K562 (cell line): ENCODE measurements around the gene SKIC8. TPM values are rescaled to one million over a fixed set of nuclear protein-coding genes. Genes with fewer than 3 reads are reported as not detected.

ENCODE experiments used
- ATAC-seq: fragments of 200-7000 bp; cut with Tn5 transposase; 3 replicates; pipeline ENCODE4 v1.9.1; 2020; ENCODE audit warnings: moderate library complexity
- BruUV-seq: library from RNA; stranded (reverse); fragments of 400-500 nt; replicated peaks from 2 replicates; lab custom pipeline; 2021; lab: Mats Ljungman, UMichigan
- CTCF ChIA-PET: fragments of 300-600 bp; formaldehyde crosslinking; extraction: SDS; loops from one replicate; lab custom pipeline; 2021; ENCODE audit warnings: low intra/inter-chr PET ratio; lab: Yijun Ruan, JAX
- POLR2A ChIA-PET: fragments of 300-600, 350-650 bp; sonication (Branson Sonifier 250); formaldehyde crosslinking; extraction: SDS; loops from one replicate; lab custom pipeline; 2021; ENCODE audit warnings: antibody characterized with exemption, inconsistent platforms; lab: Yijun Ruan, JAX
- DNase-seq, 4 experiments: peaks; one replicate each; pipeline versions ENCODE4 v3.0.0 to v3.0.0-alpha.2; 2011 to 2018; ENCODE audit warnings: low spot score in 3 of 4, mixed read lengths in 3 of 4; ENCODE audit errors: extremely low read depth in 1 of 4
- FAIRE-seq: peaks from 2 replicates; lab custom pipeline; 2011; peaks lifted over from hg19 to GRCh38; lab: Jason Lieb, UNC
- H2AFZ ChIP-seq: 2 replicates; pipeline ENCODE4 v1.6.0; 2011; ENCODE audit warnings: low read depth, low read length, control low read depth, inconsistent platforms
- H3K27ac ChIP-seq: fragments of 200-600 bp; 3 replicates; pipeline ENCODE4 v1.8.0; 2011; ENCODE audit warnings: low read depth, mild to moderate bottlenecking, control low read depth, inconsistent platforms, low read length, moderate library complexity, mixed read lengths; ENCODE audit errors: extremely low read depth
- H3K27me3 ChIP-seq, 2 experiments: fragments of 300-600 bp in 1 of 2; 2 replicates in 1 of 2; 3 replicates in 1 of 2; pipeline versions ENCODE4 v1.6.0 to v1.8.0; 2011; ENCODE audit warnings: inconsistent platforms in 2 of 2, low read length in 2 of 2, mild to moderate bottlenecking in 1 of 2, mixed read lengths in 1 of 2, moderate library complexity in 1 of 2; ENCODE audit not compliant: control insufficient read depth in 2 of 2, insufficient read depth in 2 of 2
- H3K36me3 ChIP-seq: fragments of 300-600 bp; 3 replicates; pipeline ENCODE4 v1.8.0; 2011; ENCODE audit warnings: mild to moderate bottlenecking, low read length, inconsistent platforms; ENCODE audit not compliant: control insufficient read depth, insufficient read depth
- H3K4me1 ChIP-seq, 2 experiments: fragments of 200-600 bp in 1 of 2; replicated peaks in 1 of 2; 2 replicates in 1 of 2; 3 replicates in 1 of 2; pipeline versions ENCODE4 v1.5.1 to v1.8.0; 2011; ENCODE audit warnings: inconsistent platforms in 2 of 2, low read length in 2 of 2, mild to moderate bottlenecking in 1 of 2, mixed read lengths in 1 of 2, moderate library complexity in 1 of 2; ENCODE audit not compliant: control insufficient read depth in 2 of 2, insufficient read depth in 2 of 2
- H3K4me2 ChIP-seq: 2 replicates; pipeline ENCODE4 v1.6.1; 2011; ENCODE audit warnings: low read length, control low read depth, inconsistent platforms, mixed read lengths; ENCODE audit not compliant: insufficient read depth
- H3K4me3 ChIP-seq: fragments of 200-600 bp; sonication (generic), shearing (Covaris generic); 2 replicates; pipeline ENCODE4 v1.5.1; 2016; ENCODE audit warnings: control low read depth, inconsistent platforms
- H3K79me2 ChIP-seq: fragments of 200-600 bp; 3 replicates; pipeline ENCODE4 v1.8.0; 2011; ENCODE audit warnings: low read length, inconsistent platforms; ENCODE audit not compliant: control insufficient read depth, insufficient read depth
- H3K9ac ChIP-seq, 2 experiments: 2 replicates each; pipeline versions ENCODE4 v1.6.0 to v1.6.1; 2011; ENCODE audit warnings: low read depth in 2 of 2, low read length in 2 of 2, control low read depth in 1 of 2, inconsistent platforms in 1 of 2, mild to moderate bottlenecking in 1 of 2, mixed read lengths in 1 of 2; ENCODE audit not compliant: insufficient read depth in 1 of 2
- H3K9me1 ChIP-seq: one replicate; pipeline ENCODE4 v1.6.0; 2011; ENCODE audit warnings: inconsistent platforms, mild to moderate bottlenecking, low read length, moderate library complexity; ENCODE audit not compliant: control insufficient read depth, insufficient read depth
- H3K9me3 ChIP-seq: replicated peaks from 2 replicates; pipeline ENCODE4 v1.5.1; 2011; ENCODE audit warnings: low read depth, low read length, inconsistent platforms; ENCODE audit not compliant: control insufficient read depth, insufficient read depth
- H4K20me1 ChIP-seq: replicated peaks from 2 replicates; pipeline ENCODE4 v1.6.1; 2011; ENCODE audit warnings: low read length, inconsistent platforms, mixed read lengths; ENCODE audit not compliant: control insufficient read depth, insufficient read depth
- CBFA2T3 ChIP-seq: fragments of 450-650 bp; IDR thresholded peaks from 2 replicates; pipeline ENCODE4 v1.6.1; 2017
- HNRNPLL ChIP-seq: fragments of 200-400 bp; formaldehyde crosslinking; IDR thresholded peaks from 2 replicates; pipeline ENCODE4 v1.6.1; 2017; ENCODE audit warnings: low read length, low read depth, mild to moderate bottlenecking; ENCODE audit not compliant: poor library complexity, severe bottlenecking
- HOMEZ ChIP-seq: fragments of 250-450 bp; sonication (Bioruptor Pico); IDR thresholded peaks from 2 replicates; pipeline ENCODE4 v1.4.0; 2020; ENCODE audit warnings: mild to moderate bottlenecking, moderate library complexity
- KAT8 ChIP-seq: fragments of 450-650 bp; IDR thresholded peaks from 2 replicates; pipeline ENCODE4 v1.6.1; 2016; ENCODE audit warnings: low read depth, mild to moderate bottlenecking
- PTRF ChIP-seq: fragments of 450-650 bp; IDR thresholded peaks from 2 replicates; pipeline ENCODE4 v1.6.1; 2016; ENCODE audit warnings: mild to moderate bottlenecking, missing genetic modification characterization, missing compliant biosample characterization
- RBM25 ChIP-seq: fragments of 200-400 bp; formaldehyde crosslinking; IDR thresholded peaks from 2 replicates; pipeline ENCODE4 v1.6.1; 2018; ENCODE audit warnings: low read length, low read depth, moderate library complexity; ENCODE audit not compliant: severe bottlenecking
- RUNX1 ChIP-seq: sonication (generic); IDR thresholded peaks from 2 replicates; pipeline ENCODE4 v1.6.1; 2016; ENCODE audit warnings: antibody characterized with exemption, low read depth
- STAG1 ChIP-seq: sonication (generic); formaldehyde crosslinking; IDR thresholded peaks from 2 replicates; pipeline ENCODE4 v1.5.0; 2020; ENCODE audit warnings: missing genetic modification reagents, borderline replicate concordance
- THAP7 ChIP-seq: fragments of 250-450 bp; sonication (Bioruptor Pico); IDR thresholded peaks from 2 replicates; pipeline ENCODE4 v1.5.0; 2021
- ZNF232 ChIP-seq: sonication (generic); formaldehyde crosslinking; IDR thresholded peaks from 2 replicates; pipeline ENCODE4 v1.8.0; 2022; ENCODE audit warnings: mild to moderate bottlenecking, missing genetic modification reagents
- ZNF277 ChIP-seq: fragments of 250-450 bp; sonication (Bioruptor Pico); IDR thresholded peaks from 2 replicates; pipeline ENCODE4 v1.8.0; 2022; ENCODE audit warnings: inconsistent platforms, mild to moderate bottlenecking, moderate library complexity, borderline replicate concordance
- ZNF384 ChIP-seq: IDR thresholded peaks from 2 replicates; pipeline ENCODE4 v1.6.1; 2012; ENCODE audit warnings: low read depth, low read length, improper control_type of control experiment
- ZNF668 ChIP-seq: fragments of 250-450 bp; sonication (Bioruptor Pico); IDR thresholded peaks from 2 replicates; pipeline ENCODE4 v1.8.0; 2022; ENCODE audit warnings: mild to moderate bottlenecking, inconsistent platforms
- WGBS: fragments of 100-300 bp; shearing (Covaris generic); methylation state at CpG from one replicate; pipeline ENCODE4 v1.1.6; 2016; ENCODE audit warnings: low coverage, mixed read lengths; ENCODE audit not compliant: insufficient coverage; ENCODE audit errors: missing lambda C conversion rate; 5-methylcytosine and 5-hydroxymethylcytosine counted together
- in situ Hi-C: fragments of 300-500 bp; cut with MboI; formaldehyde crosslinking; loops from 4 replicates; pipeline ENCODE4 v1.15.0; 2018; ENCODE audit warnings: inconsistent platforms, mixed read lengths
- intact Hi-C: fragments of 100-400 bp; cut with micrococcal nuclease; formaldehyde crosslinking; loops from 2 replicates; pipeline ENCODE4 v1.14.2; 2022
- polyA plus RNA-seq, 8 experiments: library from polyadenylated mRNA; depleted of rRNA in 4 of 8; stranded (reverse) in 5 of 8; unstranded in 3 of 8; fragments of >200 nt; fragmentation: Nextera tagmentation in 2 of 8; fragmentation: Illumina TruSeq in 1 of 8; extraction: Ambion mirVana in 2 of 8; extraction: Trizol in 1 of 8; gene quantifications; 2 replicates each; pipeline versions ENCODE4 v1.2.1 to v1.2.3, GENCODE V29; 2011 to 2014; ENCODE audit warnings: inconsistent platforms in 1 of 8, missing spikeins in 1 of 8
- total RNA-seq, 7 experiments: library from RNA; depleted of rRNA in 6 of 7; stranded (reverse); fragments of >200 nt in 6 of 7; fragmentation: Illumina TruSeq in 2 of 7; extraction: Trizol in 2 of 7; gene quantifications; 2 replicates each; pipeline versions ENCODE4 v1.2.1 to v1.2.3, GENCODE V29; 2011 to 2021; ENCODE audit warnings: low replicate concordance in 1 of 7

Gene SKIC8
- total and polyA plus RNA-seq, 9 of the 15 experiments (the other 6 are each of a cell fraction or from before 2014, with no cell fraction given), result 79.5 to 389 (median 146) TPM

DNA sequence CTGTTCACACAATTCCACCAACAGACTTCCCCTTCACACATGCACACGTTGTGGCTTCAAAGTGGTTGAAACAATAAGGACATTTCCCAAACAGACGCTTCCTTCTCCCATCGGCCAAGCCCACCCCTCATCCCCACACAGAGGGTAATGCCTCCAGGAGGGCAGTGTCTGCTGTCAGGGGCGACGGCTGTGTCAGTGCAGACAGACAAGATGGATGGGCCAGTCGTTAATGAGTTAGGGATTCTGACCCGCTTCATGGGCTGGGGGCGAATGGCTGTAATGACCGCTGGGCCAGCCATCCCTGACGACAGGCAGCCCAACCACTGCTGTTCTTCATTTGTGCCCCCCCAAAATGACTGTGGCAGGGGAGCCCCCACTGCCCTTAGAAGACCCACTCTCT is 20.2 kb upstream of the SKIC8 start:
- Histone ChIP-seq H3K4me3 (no peak overlapping the region), H3K27ac (no peak overlapping the region), H3K4me1 (peaks cover 9 to 21% of the 10 kb centered on the region in 2 experiments; a peak in 4 of 5 replicates), H3K9me1 (peaks cover 7% of the 10 kb centered on the region), H4K20me1 (no peaks in the 10 kb centered on the region), H3K9me3 (no peaks in the 10 kb centered on the region), H3K4me2 (no peak overlapping the region), H3K9ac (no peak overlapping the region), H3K27me3 (peaks cover 2 to 12% of the 10 kb centered on the region in 2 experiments; a peak in 3 of 5 replicates), H3K36me3 (no peaks in the 10 kb centered on the region), H3K79me2 (no peaks in the 10 kb centered on the region), H2AFZ (0 out of 2 replicates have a peak overlapping the region, but pooled peaks have one; percentile 53)
- in situ Hi-C loops, result loop anchor here (10.0 kb wide), 2 partner anchors 165 to 395 kb away; no protein-coding TSS in a partner anchor
- no TSS peak for BruUV-seq
- ATAC-seq (no peak), FAIRE-seq (no peak), DNase-seq (no peak)
- 47% methylated on average over 7 of the region's 10 CpGs for WGBS
- TF ChIP-seq HOMEZ (CRISPR knock-in tag) (no peak), ZNF384 (no peak), ZNF277 (CRISPR knock-in tag) (no peak), KAT8 (no peak), STAG1 (no peak), THAP7 (CRISPR knock-in tag) (no peak), PTRF (no peak), RBM25 (no peak), ZNF668 (no peak), ZNF232 (CRISPR knock-in tag) (no peak), CBFA2T3 (no peak), HNRNPLL (no peak), RUNX1 (no peak)
- POLR2A ChIA-PET, result interaction anchor here (1.3 kb wide), 1 partner anchor 31 kb away, joined by 5 read pairs; no protein-coding TSS in a partner anchor
- CTCF ChIA-PET, result no interaction called here
- intact Hi-C loops, result no loop called here
